ENCODE measurements around the gene ANO1.
A peak's percentile ranks its signal among the peaks of the same experiment; 100 is the strongest.

ANO1 gene

GRCh38 chr11:70174547-70175235 is 96.6 kb downstream of the ANO1 start:
- TF ChIP-seq CTCF (IDR thresholded peaks at IDR 0.05; ENCODE audit: low read depth, low read length, missing control alignments), result no peak
- in situ Hi-C loops (cut with HindIII; ENCODE audit: low sequenced_read_pairs), result no loop called here
- no peak overlapping the region for H3K4me3 ChIP-seq (ENCODE audit: low read depth, low read length)
- DNase-seq (ENCODE audit: low read depth), result no peak

- no peak for DNase-seq (ENCODE audit: low read depth)
- no peak for TF ChIP-seq CTCF (IDR thresholded peaks at IDR 0.05; ENCODE audit: low read depth, low read length, missing control alignments)
- H3K4me3 ChIP-seq (ENCODE audit: low read depth, low read length), result no peak overlapping the region
- in situ Hi-C loops (cut with HindIII; ENCODE audit: low sequenced_read_pairs), result no loop called here
Observed at GRCh38 chr11:70175236-70175698, 97.2 kb downstream of the ANO1 start.

GRCh38 chr11:70176940-70177689 is 99.0 kb downstream of the ANO1 start:
- TF ChIP-seq CTCF (IDR thresholded peaks at IDR 0.05; ENCODE audit: low read depth, low read length, missing control alignments), result peak; percentile 37
- in situ Hi-C loops (cut with HindIII; ENCODE audit: low sequenced_read_pairs), result no loop called here
- H3K4me3 ChIP-seq (ENCODE audit: low read depth, low read length), result no peak overlapping the region
- no peak for DNase-seq (ENCODE audit: low read depth)

GRCh38 chr11:70180906-70181305 is 102.8 kb downstream of the ANO1 start:
- in situ Hi-C loops (cut with HindIII; ENCODE audit: low sequenced_read_pairs), result loop anchor here (5.0 kb wide), 2 partner anchors 79 to 259 kb away; no protein-coding TSS in a partner anchor
- TF ChIP-seq CTCF (IDR thresholded peaks at IDR 0.05; ENCODE audit: low read depth, low read length, missing control alignments), result no peak
- DNase-seq (ENCODE audit: low read depth), result no peak
- H3K4me3 ChIP-seq (ENCODE audit: low read depth, low read length), result no peak overlapping the region

GRCh38 chr11:70182266-70182665 is 104.1 kb downstream of the ANO1 start:
- DNase-seq (ENCODE audit: low read depth), result no peak
- in situ Hi-C loops (cut with HindIII; ENCODE audit: low sequenced_read_pairs), result loop anchor here (5.0 kb wide), 2 partner anchors 80 to 260 kb away; no protein-coding TSS in a partner anchor
- H3K4me3 ChIP-seq (ENCODE audit: low read depth, low read length), result no peak overlapping the region
- TF ChIP-seq CTCF (IDR thresholded peaks at IDR 0.05; ENCODE audit: low read depth, low read length, missing control alignments), result no peak

- no peak for DNase-seq (ENCODE audit: low read depth)
- TF ChIP-seq CTCF (IDR thresholded peaks at IDR 0.05; ENCODE audit: low read depth, low read length, missing control alignments), result no peak
- H3K4me3 ChIP-seq (ENCODE audit: low read depth, low read length), result no peak overlapping the region
- in situ Hi-C loops (cut with HindIII; ENCODE audit: low sequenced_read_pairs), result loop anchor here (5.0 kb wide), 2 partner anchors 81 to 261 kb away; no protein-coding TSS in a partner anchor
Observed at GRCh38 chr11:70183032-70183431, 104.9 kb downstream of the ANO1 start.

All from astrocyte of the cerebellum (primary cell).